GM12892 (cell line): ENCODE data around the gene PRKCQ.

Source experiments
- DNase-seq: peaks from one replicate; pipeline ENCODE4 v3.0.0; 2011; ENCODE audit not compliant: insufficient read length
- FAIRE-seq: peaks from 2 replicates; lab custom pipeline; 2011; peaks lifted over from hg19 to GRCh38; lab: Jason Lieb, UNC
- POLR2A ChIP-seq: IDR thresholded peaks from 2 replicates; pipeline ENCODE4 v1.6.1; 2011; ENCODE audit warnings: low read depth, low read length, control low read depth
- POLR2AphosphoS5 ChIP-seq: IDR thresholded peaks from 2 replicates; pipeline ENCODE4 v1.6.1; 2011; ENCODE audit warnings: low read depth, low read length, control low read depth
- TAF1 ChIP-seq: IDR thresholded peaks from 2 replicates; pipeline ENCODE4 v1.6.1; 2011; ENCODE audit warnings: low read depth, mild to moderate bottlenecking, control low read depth, low read length, borderline replicate concordance

Gene PRKCQ

GRCh38 chr10:6497620-6498019 lies 82.5 kb downstream of the PRKCQ start:
- FAIRE-seq (no peak), DNase-seq (no peak)
- no peak for TF ChIP-seq POLR2AphosphoS5
- TF ChIP-seq POLR2A = no peak
- no peak for TF ChIP-seq TAF1

- TF ChIP-seq TAF1 = no peak
- TF ChIP-seq POLR2A = no peak
- TF ChIP-seq POLR2AphosphoS5 = no peak
- DNase-seq (no peak), FAIRE-seq (no peak)
Observed at GRCh38 chr10:6494936-6495592, 85.0 kb downstream of the PRKCQ start.

GRCh38 chr10:6494442-6494819 lies 85.6 kb downstream of the PRKCQ start:
- DNase-seq (no peak), FAIRE-seq (no peak)
- TF ChIP-seq POLR2A (no peak), POLR2AphosphoS5 (no peak), TAF1 (no peak)

- TF ChIP-seq POLR2A (no peak), POLR2AphosphoS5 (no peak), TAF1 (no peak)
- DNase-seq (no peak), FAIRE-seq (no peak)
Observed at GRCh38 chr10:6493521-6494441, 86.3 kb downstream of the PRKCQ start.

GRCh38 chr10:6492896-6493295 lies 87.2 kb downstream of the PRKCQ start:
- FAIRE-seq (no peak), DNase-seq (no peak)
- TF ChIP-seq POLR2AphosphoS5 (no peak), POLR2A (no peak), TAF1 (no peak)

- DNase-seq (no peak), FAIRE-seq (no peak)
- no peak for TF ChIP-seq POLR2AphosphoS5
Observed at GRCh38 chr10:6491841-6492609, 88.1 kb downstream of the PRKCQ start.

- DNase-seq (no peak), FAIRE-seq (no peak)
Observed at GRCh38 chr10:6490614-6491013, 89.5 kb downstream of the PRKCQ start.

GRCh38 chr10:6487920-6488319 lies 92.2 kb downstream of the PRKCQ start:
- FAIRE-seq (no peak), DNase-seq (no peak)
- TF ChIP-seq POLR2A (no peak), TAF1 (no peak), POLR2AphosphoS5 (no peak)

More at GRCh38 chr10:6490614-6491013, 89.5 kb downstream of the PRKCQ start:
- TF ChIP-seq TAF1 (no peak), POLR2AphosphoS5 (no peak)

- no peak for TF ChIP-seq TAF1
- no peak for TF ChIP-seq POLR2A
- TF ChIP-seq POLR2AphosphoS5 = no peak
- no peak for DNase-seq
- no peak for FAIRE-seq
Observed at GRCh38 chr10:6486309-6486708, 93.8 kb downstream of the PRKCQ start.

- TF ChIP-seq POLR2AphosphoS5 = no peak
- no peak for TF ChIP-seq TAF1
- TF ChIP-seq POLR2A = no peak
- FAIRE-seq = no peak
- DNase-seq = no peak
Observed at GRCh38 chr10:6482737-6483357, 97.2 kb downstream of the PRKCQ start.

GRCh38 chr10:6478722-6479121 lies 101.4 kb downstream of the PRKCQ start:
- TF ChIP-seq TAF1 (no peak), POLR2AphosphoS5 (no peak), POLR2A (no peak)
- no peak for FAIRE-seq
- no peak for DNase-seq

- FAIRE-seq (no peak), DNase-seq (no peak)
- no peak for TF ChIP-seq POLR2AphosphoS5
- no peak for TF ChIP-seq POLR2A
- TF ChIP-seq TAF1 = no peak
Observed at GRCh38 chr10:6476989-6477388, 103.1 kb downstream of the PRKCQ start.

GRCh38 chr10:6474871-6475270 lies 105.2 kb downstream of the PRKCQ start:
- FAIRE-seq (no peak), DNase-seq (no peak)
- no peak for TF ChIP-seq POLR2AphosphoS5
- TF ChIP-seq TAF1 = no peak
- TF ChIP-seq POLR2A = no peak
